NCI-H2029 treated with DMSO at 0.1 percent for 48 hours (cell line): ENCODE data around the gene ASIC4.

Source experiments
- DNase-seq: peaks from one replicate; lab custom pipeline; 2025; lab: John Stamatoyannopoulos, UW

ASIC4 gene

DNA sequence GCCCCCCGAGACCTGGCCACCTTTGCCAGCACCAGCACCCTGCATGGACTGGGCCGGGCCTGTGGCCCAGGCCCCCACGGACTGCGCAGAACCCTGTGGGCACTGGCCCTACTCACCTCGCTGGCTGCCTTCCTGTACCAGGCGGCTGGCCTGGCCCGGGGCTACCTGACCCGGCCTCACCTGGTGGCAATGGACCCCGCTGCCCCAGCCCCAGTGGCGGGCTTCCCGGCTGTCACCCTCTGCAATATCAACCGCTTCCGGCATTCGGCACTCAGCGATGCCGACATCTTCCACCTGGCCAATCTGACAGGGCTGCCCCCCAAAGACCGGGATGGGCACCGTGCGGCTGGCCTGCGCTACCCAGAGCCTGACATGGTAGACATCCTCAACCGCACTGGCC, 554 bp downstream of the ASIC4 start:
- no peak for DNase-seq

DNA sequence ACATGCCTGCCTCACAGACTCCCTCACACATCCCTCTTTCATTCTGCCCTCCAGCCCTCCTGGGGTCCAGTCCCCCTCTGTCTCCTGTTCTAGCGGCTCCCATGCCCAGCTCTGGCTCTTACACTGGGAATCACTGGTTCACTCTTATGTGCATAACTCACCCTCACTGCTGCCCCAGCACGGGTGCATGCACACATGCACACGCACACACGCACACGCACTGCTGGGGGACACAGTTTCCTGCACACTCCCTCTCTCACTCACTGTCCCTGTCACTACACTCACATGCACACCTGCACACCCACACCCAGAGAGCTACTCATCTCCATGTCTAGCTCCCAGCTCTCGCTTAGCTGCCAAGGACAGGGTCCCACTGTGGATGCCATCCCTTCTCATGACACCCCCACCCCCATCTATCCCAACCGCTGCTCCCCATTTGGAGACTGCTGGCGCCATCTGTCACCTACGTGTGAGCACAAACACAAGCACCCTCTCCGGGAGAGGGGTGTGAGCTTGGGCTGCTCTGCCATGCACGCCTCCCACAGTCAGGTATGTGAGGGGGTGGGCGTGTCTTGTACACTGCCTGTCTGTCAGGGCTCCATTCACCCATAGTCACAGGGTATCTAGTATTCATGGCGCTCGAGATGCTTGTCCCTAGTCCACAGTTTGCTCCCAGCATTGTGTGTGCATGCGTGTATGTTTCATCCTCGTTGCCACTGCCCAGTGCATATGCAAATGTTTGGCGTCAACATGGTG, 1.8 kb downstream of the ASIC4 start:
- DNase-seq = no peak

DNA sequence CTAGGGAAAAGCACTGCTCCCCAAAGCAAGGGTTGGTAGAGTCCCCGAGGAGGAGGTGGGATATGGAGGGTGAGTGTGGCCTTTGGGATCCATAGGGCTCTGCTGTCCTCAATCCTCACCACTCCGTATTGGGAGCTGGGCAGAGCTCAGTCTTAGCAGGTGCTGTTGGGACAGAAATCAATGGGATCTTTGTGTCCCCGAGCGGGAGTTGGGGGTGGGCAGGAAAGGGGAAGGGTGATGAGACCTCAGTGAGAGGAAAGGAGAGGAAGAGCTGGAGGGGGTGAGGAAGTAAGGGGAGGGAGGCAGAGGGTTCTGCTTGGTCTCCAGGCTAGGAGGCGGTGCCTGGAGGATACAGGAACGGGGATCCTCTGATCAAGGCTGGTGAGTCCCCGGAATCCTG, 2.6 kb downstream of the ASIC4 start:
- DNase-seq = no peak

DNA sequence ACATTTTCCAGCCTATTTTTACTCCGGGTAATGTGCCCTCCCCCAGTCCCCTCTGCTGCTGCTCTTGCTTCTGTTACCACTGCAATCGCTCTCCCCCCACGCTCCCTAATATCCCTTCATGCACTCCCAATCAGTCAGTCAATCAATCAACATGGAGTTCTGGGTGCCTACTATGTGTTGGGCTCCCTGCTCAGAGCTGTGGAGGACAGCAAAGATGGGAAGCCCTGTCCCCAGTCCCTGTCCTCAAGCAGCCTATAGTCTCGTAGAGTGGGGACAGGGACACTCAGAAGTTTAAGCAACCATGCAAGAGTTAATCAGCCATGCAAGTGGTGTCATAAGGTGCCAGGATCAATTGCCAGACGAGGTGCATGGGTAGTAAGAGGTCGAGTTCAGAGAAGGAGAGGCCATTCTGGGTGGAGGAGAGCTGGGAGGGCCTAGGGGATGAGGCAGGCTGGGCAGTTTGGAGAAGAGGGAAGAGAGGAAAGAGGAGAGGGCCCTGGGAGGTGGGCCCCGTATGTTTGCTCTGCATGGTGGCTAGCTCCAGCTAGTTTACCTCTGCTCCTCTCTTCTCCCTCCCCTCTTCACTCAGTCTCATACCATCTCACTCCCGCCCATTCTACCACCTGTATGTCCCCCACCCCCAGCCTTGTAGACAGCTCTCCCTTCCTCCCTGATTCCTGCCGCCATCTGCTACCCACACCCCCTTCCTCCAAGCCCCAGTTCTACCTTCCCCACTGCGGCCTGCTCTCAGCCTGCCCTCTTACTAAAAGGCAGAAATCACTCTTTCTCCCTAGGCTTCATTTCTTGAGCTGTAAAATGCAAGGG, 3.9 kb downstream of the ASIC4 start:
- DNase-seq = no peak

DNA sequence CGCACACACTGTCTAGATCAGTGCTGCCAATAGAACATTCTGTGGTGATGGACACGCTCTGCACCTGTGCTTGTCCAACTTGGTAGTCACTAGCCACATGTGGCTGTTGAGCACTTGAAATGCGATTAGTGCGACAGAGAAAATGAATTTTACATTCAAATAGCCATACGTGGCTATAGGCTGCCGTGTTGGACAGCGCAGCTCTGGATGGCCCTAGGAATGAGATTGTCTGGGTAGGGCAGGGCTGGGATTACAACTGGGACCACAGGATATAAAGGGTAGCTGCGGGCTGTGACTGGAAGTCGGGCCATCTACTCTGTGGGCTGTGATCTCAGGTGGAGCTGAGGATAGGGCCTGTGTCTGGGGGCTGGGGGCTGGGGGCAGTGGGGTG, 5.2 kb downstream of the ASIC4 start:
- DNase-seq = no peak

DNA sequence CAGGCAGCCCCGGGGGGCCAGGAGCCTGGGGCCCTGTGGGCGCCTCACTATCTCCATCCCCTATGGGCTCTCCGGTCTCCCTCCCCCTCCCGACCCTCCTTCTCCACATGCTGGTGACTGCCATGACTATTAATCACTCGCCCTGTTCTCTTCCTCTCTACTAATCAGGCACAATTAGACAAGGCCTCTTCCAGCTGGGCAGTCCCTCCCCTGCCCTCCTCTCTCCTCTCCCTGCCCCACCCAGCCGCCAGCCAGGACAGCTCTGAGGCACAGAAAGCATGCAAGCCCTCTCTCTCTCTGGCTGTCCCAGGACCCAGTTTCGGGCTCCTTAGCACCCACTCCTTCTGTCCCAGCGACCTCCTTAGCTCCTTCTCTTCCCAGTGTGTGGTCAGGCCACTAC, 5.8 kb downstream of the ASIC4 start:
- no peak for DNase-seq

DNA sequence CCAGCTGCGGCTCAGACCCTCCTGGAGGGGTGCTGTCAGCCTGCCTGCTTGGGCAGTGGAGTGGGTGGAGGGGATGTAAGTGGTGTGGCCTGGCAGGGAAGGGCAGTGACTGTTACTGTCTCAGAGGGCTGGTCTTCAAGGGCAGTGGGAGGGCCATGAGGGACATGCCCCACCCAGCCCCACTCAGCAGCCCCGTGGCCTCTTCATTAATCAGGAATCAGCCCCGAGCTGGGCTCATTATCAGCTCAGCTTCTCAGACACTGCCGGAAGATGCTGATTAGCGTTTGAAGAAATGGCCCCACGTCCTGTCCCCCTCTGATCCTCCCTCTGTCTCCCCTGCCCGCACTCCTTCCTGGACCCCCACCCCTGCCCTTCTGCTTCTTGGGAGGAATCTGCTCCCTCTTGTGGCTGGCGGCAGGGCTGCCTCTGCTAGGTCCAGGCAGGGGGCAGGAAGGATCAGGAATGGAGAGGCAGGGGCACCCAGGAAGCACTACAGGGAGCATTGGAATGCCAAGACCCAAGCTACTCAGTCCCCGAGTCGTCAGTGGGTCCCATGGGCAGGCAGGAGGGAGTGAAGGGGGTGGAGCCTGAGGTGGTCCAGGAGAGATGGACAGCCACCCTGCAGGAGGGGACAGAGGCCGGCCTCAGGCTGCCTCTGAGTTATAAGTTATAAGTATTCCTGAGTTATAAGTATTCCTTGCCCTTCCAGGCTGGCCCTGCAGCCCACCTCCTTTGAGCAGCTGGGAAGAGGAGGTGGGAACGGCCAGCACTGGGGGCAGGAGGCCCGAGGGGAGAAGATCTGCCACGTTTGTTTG, 7.0 kb downstream of the ASIC4 start:
- no peak for DNase-seq

DNA sequence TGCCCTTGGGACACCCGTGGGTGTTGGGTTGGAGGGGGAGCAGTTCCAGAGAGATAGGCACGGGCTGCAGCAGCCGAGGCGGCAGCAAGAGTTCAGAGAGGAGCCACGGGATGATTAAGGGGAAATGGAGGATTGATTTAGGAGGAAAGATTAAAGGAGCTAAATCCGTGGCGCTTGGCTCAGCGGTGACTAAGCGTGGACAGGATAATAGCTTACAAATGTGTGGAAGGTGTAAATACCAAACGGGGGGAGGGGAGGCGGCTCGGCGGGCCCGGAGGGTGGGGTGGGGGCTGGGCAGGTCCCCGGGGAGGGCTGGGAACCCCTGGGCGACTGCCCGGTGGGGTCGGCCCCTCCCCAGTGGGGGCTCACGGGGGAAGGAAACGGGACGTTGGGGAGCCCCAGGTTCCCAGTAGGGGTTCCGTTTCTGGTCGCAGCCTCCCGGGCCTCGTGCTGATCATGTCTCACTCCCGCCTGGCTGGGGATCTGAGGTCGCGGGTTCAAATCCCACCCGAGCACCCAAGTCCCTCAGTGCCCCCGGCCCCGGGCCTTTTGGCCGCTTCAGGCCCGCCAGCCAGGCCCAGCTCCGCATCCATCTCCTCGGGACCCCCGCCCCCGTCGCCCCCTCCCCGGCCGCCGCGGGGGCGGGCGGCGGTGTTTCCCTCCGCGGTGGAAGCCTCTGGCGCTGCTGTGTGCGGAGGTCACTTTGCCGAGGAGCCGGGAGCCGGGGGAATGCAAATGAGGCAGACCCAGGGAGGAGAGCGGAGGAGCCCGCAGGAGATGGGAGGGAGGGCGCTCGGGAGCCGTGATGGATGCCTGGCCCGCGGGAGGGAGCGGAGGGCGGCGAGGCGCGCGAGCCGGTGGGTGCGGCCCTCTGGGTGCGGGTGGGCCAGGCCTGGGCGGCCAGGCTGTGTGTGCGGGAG, 8.1 kb downstream of the ASIC4 start:
- DNase-seq = no peak

DNA sequence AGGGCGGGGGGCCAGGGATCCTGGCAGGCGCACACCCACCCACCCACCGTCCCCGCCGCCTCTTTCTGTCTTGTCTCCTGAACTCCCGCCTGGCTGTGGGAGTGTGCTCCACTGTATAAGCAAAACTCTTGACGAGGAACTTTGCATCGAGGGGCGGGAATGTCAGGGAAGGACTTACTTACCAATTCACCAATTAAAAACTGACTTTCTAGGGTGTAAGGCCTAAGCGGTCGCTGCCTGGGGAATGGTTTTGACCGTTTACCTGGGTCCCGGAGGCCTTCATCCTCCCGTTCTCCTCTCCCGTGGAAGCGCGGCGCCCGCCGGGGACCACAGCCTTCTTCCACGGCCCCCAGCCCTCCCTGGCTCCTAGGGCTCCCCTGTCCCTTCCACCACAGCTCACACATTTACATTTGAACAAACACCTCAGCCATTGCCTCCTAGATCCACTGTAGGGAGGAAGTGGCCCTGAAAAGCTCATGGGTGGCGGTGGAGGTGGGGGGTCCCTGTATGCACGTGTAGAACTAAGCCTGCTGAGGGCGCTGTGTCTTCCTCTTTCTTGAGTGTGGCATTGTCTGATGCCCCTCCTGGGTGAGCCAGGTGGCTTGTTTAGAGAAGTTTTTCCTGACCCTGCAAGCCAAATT, 8.9 kb downstream of the ASIC4 start:
- no peak for DNase-seq

DNA sequence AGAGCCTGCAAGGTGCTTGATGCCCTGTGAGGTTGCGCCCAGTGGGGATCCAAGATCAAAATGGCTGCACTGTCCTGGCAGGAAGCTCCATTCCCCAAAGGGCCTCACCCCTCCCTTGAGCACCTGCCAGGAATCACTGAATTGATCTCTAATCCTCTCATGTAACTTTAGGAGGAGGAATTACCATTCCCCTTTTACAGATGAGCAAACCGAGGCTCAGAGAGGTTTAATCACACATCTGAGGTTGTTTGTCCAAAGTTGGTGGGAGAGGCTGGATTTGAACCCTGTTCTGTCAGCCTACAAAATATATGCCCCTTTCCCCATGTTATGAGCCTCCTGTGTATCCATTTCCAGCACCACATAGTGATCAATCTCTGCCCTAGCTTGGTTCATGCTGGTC, 10.5 kb downstream of the ASIC4 start:
- no peak for DNase-seq

DNA sequence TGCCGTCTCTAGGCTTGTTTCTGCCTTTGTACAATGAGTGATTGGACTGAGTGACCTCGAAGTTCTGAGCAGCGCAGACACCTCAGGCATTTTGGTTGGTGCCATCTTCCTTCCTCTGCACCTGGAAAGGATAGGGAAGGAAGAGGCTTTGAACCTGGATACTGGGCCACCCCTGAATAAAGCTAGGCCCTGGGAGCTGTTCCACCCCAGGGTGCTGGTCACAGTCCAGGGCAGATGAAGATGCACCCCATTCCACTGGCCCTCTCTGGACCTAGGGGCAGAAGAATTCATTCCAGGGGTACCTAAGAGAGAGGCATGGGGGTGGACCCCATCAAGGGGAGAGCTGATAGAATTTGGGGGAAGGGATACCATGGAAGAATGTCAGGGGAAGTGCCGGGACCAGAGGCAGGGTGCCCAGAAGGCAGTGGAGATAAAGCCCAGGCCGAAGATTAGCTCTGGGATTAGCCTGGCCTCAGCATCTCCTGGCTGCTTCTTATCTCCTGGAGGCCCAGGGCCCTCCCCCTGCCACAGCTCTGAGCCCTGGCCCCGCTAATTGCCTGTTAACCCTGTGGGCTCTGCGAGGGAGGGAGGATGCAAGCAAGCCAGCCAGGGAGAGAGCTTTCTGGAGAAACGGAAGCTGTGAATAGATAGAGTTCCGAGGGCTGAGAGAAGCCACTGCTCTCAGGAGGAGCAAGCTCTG, 11.4 kb downstream of the ASIC4 start:
- DNase-seq = no peak

DNA sequence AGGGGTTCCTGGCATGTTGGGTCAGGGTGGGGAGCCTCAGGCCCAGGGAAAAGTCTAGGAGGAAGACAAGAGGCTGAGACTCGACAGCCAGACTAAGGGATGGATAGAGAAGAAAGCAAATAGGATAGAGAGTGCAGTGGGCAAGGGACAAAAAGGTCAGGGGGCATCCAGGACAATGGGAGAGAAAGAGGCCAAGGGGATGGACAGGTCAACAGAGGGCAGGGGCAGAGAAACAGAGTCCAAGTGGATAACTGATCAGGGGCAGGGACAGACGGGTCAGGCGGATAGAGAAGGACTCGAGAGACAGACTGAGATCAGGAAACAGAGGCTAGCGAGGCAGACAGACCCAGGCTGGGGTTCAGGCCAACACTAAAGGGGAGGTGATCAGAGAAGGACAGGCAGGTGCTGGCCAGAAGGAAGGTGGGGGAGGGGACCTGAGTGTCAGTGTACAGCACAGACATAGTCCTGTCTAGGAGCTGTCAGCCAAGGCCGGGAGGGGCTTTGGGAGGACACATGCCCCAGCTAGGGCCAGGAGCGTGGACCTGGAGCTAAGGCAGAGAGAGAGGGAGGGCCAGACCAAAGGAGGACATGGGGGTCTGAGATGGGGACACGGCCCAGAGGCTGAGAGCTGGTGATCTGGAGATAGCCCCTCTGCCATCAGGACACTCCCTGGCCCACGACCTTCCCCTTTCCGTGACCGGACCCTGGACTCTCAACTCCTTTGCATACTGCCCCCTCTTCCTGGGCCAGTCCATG, 12.2 kb downstream of the ASIC4 start:
- no peak for DNase-seq

DNA sequence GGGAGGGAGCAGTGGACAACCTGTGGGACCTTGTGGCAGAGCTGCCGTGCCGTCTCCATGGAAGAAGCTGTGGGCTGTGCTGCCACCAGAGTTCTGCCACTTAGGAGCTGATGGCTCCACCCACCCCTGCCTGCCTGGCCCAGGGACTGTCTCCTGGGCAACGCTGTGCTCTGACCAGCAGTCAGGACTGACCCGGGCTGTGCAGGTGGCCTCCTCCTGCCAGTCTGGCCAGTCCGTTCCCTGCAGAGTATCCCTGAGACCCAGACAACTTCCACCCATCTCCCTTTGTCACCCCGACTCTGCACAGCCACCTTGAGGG, 12.8 kb downstream of the ASIC4 start:
- DNase-seq = no peak

DNA sequence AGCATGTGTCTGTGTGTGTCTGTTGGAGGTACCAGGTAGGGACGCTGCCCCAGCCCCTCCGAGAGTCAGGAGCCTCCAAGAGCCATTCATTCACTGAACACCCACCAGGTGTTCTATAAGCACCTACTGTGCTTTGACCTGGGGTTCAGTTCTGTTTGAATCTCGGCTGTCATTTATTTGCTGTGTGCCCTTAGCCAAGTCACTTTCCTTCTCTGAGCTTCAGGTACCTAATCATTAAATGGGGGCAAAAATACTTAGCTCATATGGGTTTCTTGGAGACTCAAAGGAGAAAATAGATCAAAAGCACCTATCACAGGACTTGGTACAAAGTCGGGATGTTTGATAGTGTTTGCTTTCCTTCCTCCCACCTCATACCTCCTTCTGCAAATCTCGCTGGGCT, 13.2 kb downstream of the ASIC4 start:
- no peak for DNase-seq

DNA sequence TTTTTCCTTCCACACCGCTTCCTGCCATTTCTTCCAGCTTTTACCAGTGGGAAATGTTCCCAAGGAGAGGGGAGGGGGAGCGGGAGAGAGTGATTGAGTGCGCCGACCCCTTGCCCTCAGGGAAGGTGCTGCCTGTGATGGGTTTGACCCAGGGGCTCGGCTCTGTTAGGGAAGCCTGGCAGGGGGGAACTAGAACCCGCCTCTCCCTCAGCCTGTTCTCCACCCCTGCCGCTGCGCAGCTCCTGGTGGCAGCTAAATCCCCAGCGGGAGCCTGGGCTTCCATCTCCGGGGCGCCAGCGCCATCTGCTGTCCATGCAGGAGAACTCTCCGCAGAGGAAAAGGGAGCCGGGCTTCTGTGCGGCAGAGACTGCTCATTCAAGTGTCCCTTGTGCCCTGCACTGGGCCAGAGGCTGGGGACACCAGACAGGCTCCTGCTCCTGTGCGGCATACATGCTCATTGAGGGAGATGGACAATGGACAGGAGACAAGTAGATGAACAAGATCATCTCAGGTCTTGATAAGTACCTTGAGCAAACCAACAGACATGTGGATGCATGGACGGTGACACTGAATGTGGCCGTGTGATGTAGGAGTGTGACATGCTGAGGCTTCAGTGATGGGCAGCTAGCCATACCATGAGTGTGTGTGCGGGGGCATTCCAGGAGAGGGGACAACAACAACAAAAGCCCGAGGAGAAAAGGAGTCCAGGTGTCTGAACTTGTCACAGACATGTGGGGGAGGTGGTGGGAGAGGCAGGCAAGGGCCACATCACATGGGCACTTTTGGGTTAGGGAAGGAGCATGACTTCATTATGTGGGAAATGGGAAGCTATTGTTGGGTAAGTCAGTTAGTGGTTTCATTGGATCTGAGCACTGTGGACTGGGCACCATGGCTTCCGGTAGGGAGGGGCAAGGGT, 16.0 kb downstream of the ASIC4 start:
- DNase-seq = peak; percentile 22

DNA sequence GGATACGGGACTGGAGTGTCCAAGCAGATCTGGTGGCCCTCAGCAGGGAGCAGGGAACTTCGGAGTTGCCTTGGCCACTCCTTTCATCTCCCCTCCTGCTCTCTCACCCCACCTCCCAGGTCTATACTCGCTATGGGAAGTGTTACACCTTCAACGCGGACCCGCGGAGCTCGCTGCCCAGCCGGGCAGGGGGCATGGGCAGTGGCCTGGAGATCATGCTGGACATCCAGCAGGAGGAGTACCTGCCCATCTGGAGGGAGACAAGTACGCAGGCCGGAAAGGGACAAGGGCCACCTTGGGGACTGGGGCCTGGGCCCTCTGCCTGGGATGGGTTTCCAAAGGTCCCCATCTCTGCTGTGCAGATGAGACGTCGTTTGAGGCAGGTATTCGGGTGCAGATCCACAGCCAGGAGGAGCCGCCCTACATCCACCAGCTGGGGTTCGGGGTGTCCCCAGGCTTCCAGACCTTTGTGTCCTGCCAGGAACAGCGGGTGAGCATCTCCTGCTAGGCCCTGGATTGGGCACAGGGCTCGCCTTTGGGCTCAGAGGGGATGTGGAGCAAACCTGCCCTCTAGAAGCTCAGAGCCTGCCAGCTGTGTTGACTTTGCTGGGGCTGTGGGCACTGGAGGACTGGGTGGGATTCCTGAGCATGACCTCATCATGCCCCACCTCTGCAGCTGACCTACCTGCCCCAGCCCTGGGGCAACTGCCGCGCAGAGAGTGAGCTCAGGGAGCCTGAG, 17.5 kb downstream of the ASIC4 start:
- no peak for DNase-seq

DNA sequence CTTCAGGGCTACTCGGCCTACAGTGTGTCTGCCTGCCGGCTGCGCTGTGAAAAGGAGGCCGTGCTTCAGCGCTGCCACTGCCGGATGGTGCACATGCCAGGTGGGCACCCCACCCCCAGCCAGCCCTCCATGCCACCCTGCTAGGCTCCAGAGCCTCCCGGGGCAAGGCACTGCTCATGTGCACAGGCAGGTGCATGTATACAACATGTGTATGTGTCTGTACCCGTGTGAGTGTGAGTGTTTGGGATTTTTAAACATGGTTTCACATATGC, 18.0 kb downstream of the ASIC4 start:
- DNase-seq = no peak

DNA sequence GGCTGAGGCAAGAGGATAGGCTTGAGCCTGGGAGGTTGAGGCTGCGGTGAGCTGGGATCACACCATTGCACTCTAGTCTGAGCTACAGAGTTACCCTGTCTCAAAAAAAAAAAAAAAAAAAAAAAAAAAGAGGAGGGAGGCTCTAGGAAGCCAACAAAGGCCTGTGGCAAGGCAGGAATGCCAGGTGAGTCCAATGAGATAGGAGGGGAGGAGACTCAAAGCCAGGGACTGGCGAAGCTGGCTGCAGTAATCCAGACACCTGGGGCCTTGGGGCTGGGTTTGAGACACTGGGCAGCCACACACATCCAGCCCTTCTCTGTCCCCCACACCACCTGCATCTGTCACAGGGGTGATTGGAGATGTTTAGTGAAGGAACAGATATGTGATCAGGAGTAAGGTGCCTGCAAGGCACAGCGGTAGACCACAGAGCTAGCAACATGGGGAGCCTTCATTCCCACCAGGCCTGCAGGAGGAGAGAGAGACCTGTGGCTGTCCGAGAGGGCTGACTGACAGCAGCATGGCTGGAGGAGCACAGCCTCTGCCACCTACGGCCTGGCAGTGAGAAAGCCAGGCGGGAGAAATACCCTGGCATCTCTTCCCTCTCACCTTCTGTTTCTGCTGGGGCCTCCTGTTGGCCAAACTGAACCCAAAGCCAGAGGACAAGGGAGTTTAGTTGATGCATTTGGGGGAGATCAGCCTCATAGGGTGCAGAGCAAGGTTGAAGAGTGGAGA, 19.8 kb downstream of the ASIC4 start:
- no peak for DNase-seq
